ENCODE data around the gene SGCA. TPM values are rescaled to one million over a fixed set of nuclear protein-coding genes. Genes with fewer than 3 reads are reported as not detected.

SGCA gene
- 100 to 1,000 TPM in 2 of 4 donors, 10 to 100 TPM in 2; 58.1 to 145 (median 93.4) TPM for total RNA-seq

DNA sequence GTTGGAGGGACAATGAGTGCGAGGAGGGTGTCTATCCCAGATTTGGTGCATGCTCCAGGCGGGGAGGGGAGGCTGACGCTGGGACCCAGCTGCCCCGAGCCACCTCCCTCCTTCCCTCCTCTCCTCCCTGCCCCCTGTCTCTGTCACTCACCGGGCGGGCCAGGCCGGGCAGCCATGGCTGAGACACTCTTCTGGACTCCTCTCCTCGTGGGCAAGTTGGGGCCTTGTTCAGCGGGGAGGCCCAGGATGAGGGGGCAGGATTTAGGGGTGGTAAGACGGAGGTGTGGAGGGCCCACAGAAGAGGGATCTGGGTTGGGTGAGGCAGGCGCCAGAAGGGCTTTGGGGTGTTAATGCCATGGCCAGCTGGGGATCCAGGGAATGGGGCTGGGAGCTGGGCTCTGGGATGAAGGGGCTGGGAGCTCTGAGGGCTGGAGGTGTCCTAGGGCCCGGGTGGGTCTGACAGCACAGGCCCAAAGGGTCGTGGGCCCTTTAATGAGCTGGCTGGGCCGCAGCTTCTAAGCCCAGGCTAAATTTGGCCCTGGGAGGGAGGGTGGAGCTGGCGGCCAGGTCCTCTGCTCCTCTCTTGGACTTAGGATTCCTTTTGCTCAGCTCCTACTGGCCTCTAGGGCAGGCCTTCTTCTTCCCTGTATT is at the start of gene SGCA:
TSS of gene SGCA (plus strand) at position 139 of the 651 bp plus-strand sequence. CDS start at position 175, 36 bp downstream.
- Histone ChIP-seq H3K9me3 (no peaks in the 10 kb centered on the region), H3K4me1 (peaks cover 0 to 82% (median 27%) of the 10 kb centered on the region in 3 donors), H3K27me3 (no peaks in the 10 kb centered on the region), H3K36me3 (peaks cover 0 to 13% of the 10 kb centered on the region in 2 donors), H3K4me3 (peak within 1 kb of the TSS; percentile 54 to 57), H3K27ac (peak within 1 kb of the TSS; percentile 88 to 94 (median 90))
- peak in 1 of 2 donors; percentile 15 for TF ChIP-seq POLR2A (IDR thresholded peaks at IDR 0.05)
- TF ChIP-seq EP300 (IDR thresholded peaks at IDR 0.05), result no peak
- TF ChIP-seq POLR2AphosphoS5 (IDR thresholded peaks at IDR 0.05), result peak; percentile 15
- TF ChIP-seq, protein P1, sequence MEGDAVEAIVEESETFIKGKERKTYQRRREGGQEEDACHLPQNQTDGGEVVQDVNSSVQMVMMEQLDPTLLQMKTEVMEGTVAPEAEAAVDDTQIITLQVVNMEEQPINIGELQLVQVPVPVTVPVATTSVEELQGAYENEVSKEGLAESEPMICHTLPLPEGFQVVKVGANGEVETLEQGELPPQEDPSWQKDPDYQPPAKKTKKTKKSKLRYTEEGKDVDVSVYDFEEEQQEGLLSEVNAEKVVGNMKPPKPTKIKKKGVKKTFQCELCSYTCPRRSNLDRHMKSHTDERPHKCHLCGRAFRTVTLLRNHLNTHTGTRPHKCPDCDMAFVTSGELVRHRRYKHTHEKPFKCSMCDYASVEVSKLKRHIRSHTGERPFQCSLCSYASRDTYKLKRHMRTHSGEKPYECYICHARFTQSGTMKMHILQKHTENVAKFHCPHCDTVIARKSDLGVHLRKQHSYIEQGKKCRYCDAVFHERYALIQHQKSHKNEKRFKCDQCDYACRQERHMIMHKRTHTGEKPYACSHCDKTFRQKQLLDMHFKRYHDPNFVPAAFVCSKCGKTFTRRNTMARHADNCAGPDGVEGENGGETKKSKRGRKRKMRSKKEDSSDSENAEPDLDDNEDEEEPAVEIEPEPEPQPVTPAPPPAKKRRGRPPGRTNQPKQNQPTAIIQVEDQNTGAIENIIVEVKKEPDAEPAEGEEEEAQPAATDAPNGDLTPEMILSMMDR (IDR thresholded peaks at IDR 0.05), result peak in 2 of 4 experiments; percentile 23 to 40
- 47 to 53% methylated on average over 3 of the region's 15 CpGs for WGBS, 2 donors (ENCODE audit: low coverage in 1 of 2)
- ATAC-seq, result peak; percentile 39

DNA sequence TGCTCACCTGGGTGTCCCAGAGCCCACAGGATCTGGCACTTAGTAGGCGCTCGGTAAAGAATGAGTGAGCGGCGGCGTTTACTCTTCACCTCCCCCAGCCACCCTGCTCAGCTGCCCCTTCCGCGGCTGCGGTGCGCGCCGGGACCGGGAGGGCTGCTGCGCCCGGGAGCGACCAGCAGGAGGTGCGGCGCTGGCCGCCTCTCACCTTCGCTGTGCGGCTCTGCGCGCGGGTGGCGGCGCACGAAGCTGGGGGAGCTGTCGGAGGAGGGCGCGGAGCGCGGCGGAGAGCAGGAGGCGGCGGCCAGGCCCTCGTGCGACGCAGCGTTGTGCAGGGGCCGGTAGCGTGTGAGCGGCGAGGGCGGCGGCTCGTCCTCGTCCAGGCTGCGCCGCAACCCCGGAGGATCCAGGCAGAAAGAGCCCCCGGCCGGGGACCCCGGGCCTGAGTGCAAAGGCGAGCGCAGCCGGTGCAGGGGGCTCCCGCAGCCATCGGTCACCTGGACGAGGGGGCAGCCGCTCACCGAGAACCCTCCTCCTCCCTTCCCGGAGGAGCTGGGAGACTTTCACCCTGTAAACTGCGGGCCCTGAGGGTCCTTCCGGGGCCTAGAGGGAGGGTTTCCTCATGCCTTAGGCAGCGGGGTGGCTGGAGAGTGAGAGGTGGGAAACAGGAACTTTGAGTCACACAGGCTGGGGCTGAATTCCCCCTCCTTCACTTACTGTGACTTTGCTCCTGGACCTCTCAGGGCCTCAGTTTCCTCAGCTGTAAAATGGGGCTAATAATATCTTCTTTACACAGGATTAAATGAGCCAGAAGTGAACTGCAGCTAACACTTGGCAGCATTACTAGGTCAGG is 48.4 kb upstream of the SGCA start:
- 30% methylated on average over 2 of the region's 64 CpGs; no CpG with 5 or more reads in 1 of the 2 donors for WGBS, 2 donors (ENCODE audit: low coverage in 1 of 2)
- H3K36me3 ChIP-seq, result no peaks in the 10 kb centered on the region
- H3K4me1 ChIP-seq, result peaks cover 2 to 52% (median 12%) of the 10 kb centered on the region in 3 donors
- peaks cover 6% of the 10 kb centered on the region for H3K27me3 ChIP-seq
- peak; percentile 84 for ATAC-seq
- peak overlapping the region in 3 of 4 donors; percentile 45 to 68 (median 67) for H3K27ac ChIP-seq
- no peaks in the 10 kb centered on the region for H3K9me3 ChIP-seq
- peak overlapping the region in 1 of 2 donors; percentile 37 for H3K4me3 ChIP-seq
- TF ChIP-seq POLR2AphosphoS5 (IDR thresholded peaks at IDR 0.05), result no peak
- TF ChIP-seq, protein P1 (IDR thresholded peaks at IDR 0.05), result peak in 3 of 4 experiments; percentile 86 to 90 (median 88)
- no peak for TF ChIP-seq POLR2A (IDR thresholded peaks at IDR 0.05)

DNA sequence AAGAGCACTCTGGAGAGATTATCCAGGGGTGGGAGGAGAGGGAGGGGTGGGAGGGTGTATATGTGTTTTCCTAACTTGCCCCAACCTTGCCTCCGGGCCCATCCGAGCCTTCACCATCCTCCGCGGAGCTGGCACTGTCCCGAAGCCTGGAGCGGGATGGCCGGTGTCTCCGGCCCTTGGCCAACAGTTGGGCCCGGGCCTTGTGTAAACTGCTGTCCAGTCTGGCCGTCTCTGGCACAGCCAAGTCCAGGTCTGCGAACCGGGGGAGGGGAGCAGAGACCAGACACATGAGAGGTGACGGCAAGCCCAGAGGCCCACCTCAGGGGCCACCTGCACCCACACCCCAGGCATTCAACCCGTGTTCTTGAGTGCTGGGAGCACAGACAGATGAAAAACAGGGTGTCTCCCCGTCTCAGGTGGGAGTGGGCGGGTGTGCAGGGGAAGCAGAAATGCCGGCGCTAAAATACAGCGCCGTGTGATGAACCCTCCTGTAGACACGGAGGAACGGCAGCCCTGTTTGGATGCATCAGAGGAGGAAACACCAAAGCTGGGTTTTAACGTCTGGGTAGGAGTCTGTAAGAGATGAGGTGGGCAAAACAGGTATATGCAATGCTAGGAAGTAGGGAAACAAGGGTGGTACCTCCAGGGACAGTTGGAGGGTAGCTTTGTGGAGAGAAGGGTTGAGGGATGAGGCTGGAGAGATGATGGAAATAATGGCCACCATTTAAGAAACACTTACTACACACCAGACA is 47.6 kb upstream of the SGCA start:
- WGBS, 2 donors (ENCODE audit: low coverage in 1 of 2), result 30 to 60% methylated on average over 2 to 6 of the region's 23 CpGs
- Histone ChIP-seq H3K27me3 (peaks cover 6% of the 10 kb centered on the region), H3K9me3 (no peaks in the 10 kb centered on the region), H3K4me1 (peaks cover 0 to 47% (median 8%) of the 10 kb centered on the region in 3 donors), H3K4me3 (no peak overlapping the region), H3K36me3 (no peaks in the 10 kb centered on the region), H3K27ac (peak overlapping the region in 3 of 4 donors; percentile 45 to 68 (median 67))
- TF ChIP-seq, protein P1 (IDR thresholded peaks at IDR 0.05), result no peak
- no peak for TF ChIP-seq POLR2AphosphoS5 (IDR thresholded peaks at IDR 0.05)
- ATAC-seq, result peak; percentile 31

DNA sequence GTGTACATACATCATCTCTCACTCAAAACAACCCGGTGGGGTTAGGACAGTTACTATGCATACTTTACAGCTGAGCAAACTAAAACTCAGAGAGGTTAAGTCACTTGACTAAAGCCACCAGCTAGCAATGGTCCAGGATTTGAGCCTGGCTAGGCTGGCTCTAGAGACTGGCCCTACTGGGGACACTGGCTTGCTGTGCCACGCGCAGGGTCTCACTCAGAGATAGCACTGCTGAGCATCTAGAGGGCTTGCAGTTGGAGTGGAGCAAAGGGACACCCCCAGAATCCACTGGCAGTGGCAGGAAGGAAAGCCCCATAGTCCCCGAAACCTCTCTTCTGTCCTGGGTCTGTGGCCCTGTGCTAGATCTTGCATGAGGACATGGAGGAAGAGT is 47.0 kb upstream of the SGCA start:
- no peaks in the 10 kb centered on the region for H3K9me3 ChIP-seq
- no peaks in the 10 kb centered on the region for H3K36me3 ChIP-seq
- peaks cover 0 to 47% (median 8%) of the 10 kb centered on the region in 3 donors for H3K4me1 ChIP-seq
- 80 to 100% methylated on average over 1 of the region's 4 CpGs for WGBS, 2 donors (ENCODE audit: low coverage in 1 of 2)
- no peak overlapping the region for H3K27ac ChIP-seq
- TF ChIP-seq, protein P1 (IDR thresholded peaks at IDR 0.05), result no peak
- no peak for TF ChIP-seq EP300 (IDR thresholded peaks at IDR 0.05)
- no peak for TF ChIP-seq POLR2AphosphoS5 (IDR thresholded peaks at IDR 0.05)
- TF ChIP-seq POLR2A (IDR thresholded peaks at IDR 0.05), result no peak
- no peak overlapping the region for H3K4me3 ChIP-seq
- ATAC-seq, result no peak
- H3K27me3 ChIP-seq, result peaks cover 6% of the 10 kb centered on the region
